Hypothalamus (tissue), 51 donors: Measurements from ENCODE around the gene MGAT4C.
"Not testable (repeated sequence)": the region's sequence is repeated elsewhere in the genome, so short reads cannot be mapped to it uniquely, and the experiment has no call there.

Experiments used
- DNase-seq, 51 donors: peaks; one replicate each; lab custom pipeline; 2025; lab: John Stamatoyannopoulos, UW

The MGAT4C gene

DNA sequence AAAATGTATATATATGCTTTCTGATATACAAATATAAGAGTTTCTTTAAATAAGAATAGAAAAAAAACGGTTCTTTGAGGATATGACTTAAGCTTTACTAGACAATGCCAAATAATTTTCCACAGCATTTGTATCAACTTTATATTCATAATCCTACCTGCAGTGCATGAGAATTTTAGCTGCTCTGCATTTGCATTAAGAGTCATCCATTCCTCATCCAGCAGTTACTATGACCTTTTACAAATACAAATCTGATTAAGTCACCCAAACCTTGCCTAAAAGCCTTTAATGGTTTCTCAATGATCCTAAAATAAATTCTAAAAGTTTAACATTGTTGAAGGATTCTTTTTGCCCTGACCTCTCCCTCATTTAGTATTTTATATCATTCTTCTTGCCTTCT is 116.5 kb downstream of the MGAT4C start:
- no peak for DNase-seq

DNA sequence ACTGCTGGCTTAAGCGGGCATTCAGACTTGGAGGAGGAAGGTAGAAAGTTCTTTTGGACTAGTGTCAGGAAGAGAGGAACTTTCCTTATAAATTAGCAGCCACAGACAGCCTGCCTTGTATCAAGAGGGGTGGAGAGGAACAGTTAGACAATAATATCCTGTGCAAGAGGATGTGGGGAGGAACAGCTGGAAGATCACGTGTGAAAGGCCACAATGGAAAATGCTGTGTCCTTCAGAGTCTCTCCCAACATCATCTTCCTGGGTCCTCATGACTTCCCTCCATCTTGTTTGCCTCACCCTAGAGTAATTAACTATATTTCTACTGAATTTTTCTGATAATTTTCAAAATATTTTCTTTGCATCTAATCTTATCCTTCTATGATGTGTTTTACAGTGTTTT is 117.4 kb downstream of the MGAT4C start:
- no peak for DNase-seq

DNA sequence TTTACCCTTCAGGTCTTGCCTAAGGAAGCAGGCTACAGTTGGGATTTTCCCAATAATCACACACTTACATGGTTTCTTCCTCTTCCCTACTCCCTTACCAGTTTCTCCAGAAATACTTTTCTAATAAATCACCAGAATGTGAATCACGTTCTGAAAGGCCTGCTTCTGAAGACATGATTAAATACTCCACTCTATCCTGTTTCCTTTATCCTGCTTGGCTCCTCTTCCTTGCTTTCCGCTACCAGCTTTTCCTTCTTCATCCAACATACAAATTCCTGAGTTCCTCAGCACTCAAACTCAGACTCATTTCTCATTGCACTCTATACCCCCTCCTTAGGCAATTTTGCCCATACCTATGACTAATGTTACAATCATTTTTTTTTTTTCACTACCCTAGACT is 118.3 kb downstream of the MGAT4C start:
- no peak for DNase-seq

GRCh38 chr12:86134561-86134960 is 121.6 kb downstream of the MGAT4C start:
- DNase-seq, result no peak

DNA sequence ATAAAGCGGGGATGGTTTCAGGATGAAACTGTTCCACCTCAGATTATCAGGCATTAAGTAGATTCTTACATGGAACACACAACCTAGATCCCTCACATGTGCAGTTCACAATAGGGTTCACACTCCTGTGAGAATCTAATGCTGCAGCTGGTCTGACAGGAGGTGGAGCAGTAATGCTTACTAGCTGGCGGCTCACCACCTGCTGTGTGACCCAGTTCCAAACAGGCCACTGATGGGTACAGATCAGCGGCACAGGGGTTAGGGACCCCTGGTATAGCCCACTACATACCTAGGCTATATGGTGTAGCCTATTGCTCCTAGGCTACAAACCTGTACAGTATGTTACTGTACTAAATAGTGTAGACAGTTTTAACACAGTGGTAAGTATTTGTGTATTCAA is 129.3 kb downstream of the MGAT4C start:
- not testable (repeated sequence) for DNase-seq

DNA sequence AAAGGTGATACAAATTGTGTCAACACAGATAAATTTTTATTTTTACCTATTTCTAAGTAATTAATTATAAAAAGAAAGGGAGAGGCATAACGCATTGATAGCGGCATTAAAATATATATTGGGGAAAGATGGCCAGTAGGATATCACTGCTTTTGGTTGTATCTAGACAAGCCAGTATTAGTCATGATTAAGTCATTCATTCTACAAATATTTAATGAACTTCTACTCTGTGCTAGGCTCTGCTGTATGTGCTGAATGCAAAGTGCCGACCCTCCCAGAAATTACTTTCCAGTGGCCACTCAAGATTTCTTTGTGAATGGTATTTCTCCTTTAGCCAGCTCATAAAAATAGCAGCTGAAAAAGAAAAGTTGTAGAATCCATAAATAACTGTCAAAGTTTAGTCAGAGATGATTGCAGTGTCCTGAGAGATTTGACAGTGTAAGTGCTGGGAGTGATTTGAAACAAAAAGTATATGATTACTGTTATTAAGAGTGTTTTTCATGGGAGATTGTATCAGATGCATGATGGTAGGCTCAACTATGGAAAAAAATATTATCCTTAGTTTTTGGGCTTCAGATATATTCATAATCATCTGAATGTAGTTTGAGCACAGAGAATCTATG is 133.2 kb downstream of the MGAT4C start:
- no peak for DNase-seq

GRCh38 chr12:86118161-86118560 is 138.0 kb downstream of the MGAT4C start:
- DNase-seq, result no peak

DNA sequence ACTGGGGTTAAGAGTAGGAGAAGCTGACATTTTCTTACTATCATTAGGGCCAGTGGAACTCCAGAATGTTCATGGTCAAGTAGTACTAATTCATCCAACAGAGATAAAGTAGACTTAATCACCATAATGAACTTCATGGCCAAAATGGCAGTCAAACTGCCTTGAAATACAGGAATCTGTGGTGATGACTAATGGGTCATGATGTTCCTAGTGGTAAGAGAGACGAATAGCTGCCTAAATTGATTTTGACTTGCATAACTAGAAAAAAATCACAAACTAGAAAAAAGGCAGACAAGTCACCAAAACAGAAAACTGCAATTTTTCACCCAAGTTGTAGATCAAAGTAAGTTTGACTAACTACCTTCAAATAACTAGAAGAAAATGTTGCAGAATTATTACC is 138.5 kb downstream of the MGAT4C start:
- DNase-seq, result no peak

DNA sequence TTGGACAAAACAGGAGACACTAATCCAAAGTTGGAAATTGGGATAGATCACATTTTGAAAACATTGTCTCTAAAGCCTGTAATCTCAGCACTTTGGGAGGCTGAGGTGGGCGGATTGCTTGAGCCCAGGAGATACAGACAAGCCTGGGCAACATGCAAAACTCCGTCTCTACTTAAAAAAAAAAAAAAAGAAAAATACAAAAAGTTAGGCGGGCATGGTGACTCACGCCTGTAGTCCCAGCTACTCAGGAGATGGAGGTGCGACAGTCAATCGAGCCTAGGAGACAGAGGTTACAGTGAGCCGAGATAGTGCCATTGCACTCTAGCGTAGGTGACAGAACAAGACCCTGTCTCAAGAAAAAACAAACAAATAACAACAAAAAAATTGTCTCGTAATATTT is 152.1 kb downstream of the MGAT4C start:
- DNase-seq, result no peak

GRCh38 chr12:86097161-86097560 is 159.0 kb downstream of the MGAT4C start:
- DNase-seq, result no peak

DNA sequence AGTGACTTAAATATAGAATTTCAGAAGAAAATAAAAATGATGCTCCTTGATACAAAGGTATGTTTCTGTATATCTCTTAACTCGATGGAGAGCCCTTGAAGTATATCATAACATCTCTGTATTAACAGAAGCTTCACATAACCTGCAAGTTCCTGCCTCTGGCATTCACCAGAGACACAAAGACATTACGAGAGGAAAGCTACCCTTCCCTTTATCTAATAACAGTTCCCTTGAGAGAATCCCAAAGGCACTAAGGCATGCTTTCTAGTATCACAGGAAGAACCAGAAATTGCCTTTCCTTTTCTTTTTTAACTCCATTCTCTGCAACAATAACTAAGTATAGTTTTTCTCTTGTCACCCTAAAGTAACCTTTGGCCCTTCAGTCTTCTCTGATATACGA is 164.5 kb downstream of the MGAT4C start:
- no peak for DNase-seq

DNA sequence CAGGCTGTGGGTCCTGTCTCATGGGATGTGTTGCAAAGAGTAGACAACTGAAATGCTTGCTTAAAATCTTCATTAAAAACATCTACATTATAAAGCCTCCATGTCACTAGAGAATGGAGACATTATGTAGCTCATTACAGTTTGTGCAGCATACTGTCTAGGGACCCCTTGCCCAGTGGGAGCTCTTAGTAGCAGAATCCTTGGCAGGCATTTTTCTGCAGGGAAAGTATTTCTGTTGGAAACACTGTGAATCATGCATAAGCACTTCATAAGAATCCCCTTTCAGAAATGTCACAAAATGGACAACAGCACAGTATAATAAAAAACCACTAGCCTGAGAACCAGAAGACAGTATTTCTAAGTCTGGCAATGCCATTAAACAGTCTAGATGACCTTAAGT is 174.3 kb downstream of the MGAT4C start:
- DNase-seq, result peak in 1 of 51 donors; percentile 5

DNA sequence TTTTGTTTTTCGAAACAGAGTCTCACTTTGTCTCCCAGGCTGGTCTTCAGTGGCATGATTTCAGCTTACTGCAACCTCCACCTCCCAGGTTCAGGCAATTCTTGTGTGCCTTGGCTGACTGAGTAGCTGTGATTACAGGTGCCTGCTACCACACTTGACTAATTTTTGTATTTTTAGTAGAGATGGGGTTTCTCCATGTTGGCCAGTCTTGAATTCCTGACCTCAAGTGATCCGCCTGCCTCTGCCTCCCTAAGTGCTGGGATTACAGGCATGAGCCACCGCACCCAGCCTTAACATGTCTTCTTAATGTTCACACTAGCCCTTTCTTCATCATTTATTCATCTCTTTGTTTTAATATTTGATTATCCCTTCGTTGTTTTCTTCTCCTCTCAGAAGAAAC is 197.1 kb downstream of the MGAT4C start:
- not testable (repeated sequence) for DNase-seq

DNA sequence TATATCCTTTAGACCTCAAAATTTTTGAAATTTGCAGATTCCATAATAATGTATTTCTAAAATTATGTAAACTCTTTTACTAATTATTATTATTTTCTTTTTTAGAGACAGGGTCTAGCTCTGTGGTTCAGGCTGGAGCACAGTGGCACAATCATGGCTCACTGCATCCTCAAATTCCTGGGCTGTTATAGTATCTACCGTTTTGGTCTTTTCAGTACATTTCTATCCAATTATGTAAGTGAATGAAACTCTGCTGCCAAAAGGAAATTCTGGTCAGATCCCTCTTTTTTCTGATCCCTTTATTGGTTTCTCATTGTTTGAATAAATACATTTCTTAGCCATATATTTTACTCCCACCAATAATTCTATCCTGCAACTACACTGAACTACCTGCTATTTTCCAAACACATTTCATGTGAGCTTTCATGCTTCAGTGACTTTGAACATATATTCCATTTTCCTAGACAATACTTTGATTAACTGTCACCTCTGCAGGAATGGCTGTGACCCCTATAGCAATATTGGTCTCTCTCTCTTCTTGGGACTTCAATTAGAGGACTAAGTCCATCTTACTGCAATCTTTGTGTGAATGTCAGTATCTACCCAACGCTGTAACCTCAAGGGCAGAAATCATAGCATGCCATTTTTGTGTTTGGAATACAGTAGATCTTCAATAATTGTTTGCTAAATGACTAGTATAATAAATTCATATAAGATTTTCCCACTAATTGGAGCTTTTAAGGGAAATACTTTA is 198.9 kb downstream of the MGAT4C start:
- DNase-seq, result no peak

DNA sequence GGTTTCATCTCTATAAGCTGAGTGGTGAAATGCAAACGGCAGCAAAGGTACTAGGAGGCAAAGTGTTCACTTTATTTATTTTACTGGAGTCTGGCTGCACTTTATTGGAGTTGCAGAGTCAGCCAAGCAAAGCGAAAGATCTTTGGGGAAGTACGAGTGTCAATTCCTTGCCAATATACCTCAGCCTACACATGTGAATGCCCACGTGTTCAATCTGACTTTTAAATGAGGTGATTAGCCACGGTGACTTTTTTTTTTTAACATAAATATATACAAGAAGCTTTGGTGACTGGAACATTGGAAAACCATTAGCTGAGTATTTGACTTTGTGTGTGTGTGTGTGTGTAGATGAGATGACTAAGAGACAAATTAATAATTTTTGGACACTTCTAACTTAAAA is 203.3 kb downstream of the MGAT4C start:
- no peak for DNase-seq

- no peak for DNase-seq
These were observed 206.2 kb downstream of the MGAT4C start for GRCh38 chr12:86050010-86050409.

DNA sequence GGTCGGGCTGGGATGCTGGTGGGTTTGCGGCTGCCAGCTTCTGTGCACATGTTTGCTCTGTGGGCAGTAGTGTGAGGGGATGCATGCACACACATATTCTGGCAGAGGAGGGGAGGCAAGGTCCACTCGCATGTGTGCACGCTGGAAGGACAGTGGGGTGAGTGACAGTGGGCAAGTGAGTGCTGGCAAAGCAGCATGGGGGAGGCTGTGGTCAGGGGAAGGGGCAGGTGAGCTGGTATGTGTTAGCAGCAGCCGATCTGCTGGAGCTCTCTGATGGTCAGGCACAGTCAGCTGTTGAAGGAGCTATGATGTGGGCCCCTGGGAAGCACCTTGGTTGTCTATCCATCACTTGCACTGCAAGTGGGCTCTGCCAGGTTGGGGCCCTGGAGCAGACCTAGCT is 211.8 kb downstream of the MGAT4C start:
- DNase-seq, result no peak

- DNase-seq, result no peak
These were observed 214.1 kb downstream of the MGAT4C start for GRCh38 chr12:86042062-86042461.

DNA sequence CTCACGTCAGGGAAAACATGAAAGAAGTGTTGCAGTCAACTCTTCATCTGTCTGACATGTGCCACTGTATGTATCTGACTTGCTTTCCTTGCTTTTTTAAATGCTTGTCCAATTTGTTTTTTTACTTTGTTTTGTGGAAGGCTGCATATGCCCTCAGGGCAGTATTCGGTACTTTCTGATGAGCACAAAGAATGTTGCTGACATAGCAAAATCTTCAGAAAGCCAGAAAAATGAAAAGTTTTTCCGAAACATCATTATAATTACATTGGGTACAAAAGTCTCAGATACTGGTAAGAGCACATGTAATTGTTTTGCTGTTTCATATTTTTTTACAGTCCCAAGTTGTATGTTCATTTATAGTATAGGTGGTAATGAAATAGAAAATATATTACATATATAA is 237.8 kb downstream of the MGAT4C start:
- DNase-seq, result no peak

- no peak for DNase-seq
These were observed 241.2 kb downstream of the MGAT4C start for GRCh38 chr12:86015026-86015425.

GRCh38 chr12:86006727-86007126 is 249.5 kb downstream of the MGAT4C start:
- DNase-seq, result no peak

DNA sequence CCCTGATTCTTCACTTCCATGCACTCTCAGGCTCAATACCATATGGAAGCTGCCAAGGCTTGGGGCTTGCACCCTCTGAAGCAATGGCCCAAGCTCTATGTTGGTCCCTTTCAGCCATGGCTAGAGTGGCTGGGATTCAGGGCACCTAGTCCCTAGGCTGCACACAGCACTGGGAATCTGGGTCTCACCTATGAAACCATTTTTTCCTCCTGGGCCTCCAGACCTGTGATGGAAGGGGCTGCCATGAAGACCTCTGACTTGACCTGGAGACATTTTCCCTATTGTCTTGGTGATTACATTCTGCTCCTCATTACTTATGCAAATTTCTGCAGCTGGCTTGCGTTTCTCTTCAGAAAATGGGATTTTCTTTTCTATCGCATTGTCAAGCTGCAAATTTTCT is 258.1 kb downstream of the MGAT4C start:
- DNase-seq, result no peak

DNA sequence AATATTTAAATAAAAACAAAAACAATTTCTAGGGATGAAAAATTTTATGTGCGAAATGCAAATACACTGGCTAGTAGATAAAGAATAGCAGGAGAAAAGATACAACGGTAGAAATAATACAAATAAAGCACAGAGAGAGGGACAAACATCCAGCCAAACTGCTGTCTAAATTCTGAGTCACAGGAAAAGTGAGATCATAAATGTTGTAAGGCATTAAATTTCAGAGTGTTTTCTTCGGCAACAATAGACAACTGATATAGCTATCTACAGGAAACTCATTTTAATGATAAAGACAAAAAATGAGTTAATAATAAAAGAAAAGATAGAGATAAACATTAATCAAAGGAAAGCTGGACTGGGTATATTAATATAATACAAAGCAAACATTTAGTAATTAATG is 259.9 kb downstream of the MGAT4C start:
- DNase-seq, result no peak
